Prostate gland (tissue), 2 donors: Measurements from ENCODE around the gene GTPBP6.

Source experiments
- POLR2A ChIP-seq: fragments of 450-650 bp; IDR thresholded peaks from one replicate; pipeline ENCODE4 v1.6.1; 2016; ENCODE audit warnings: antibody characterized with exemption, mild to moderate bottlenecking
- POLR2AphosphoS5 ChIP-seq: sonication (generic); formaldehyde crosslinking; IDR thresholded peaks from one replicate; pipeline ENCODE4 v1.6.1; 2017; ENCODE audit warnings: antibody characterized with exemption
- TF ChIP-seq, protein P1 (sequence below), 4 experiments: fragments of 200-600 bp in 2 of 4; fragments of 450-650 bp in 2 of 4; sonication (generic) in 2 of 4; IDR thresholded peaks; 1 replicate in 3 of 4; 2 replicates in 1 of 4; pipeline ENCODE4 v1.5.1; 2016 to 2019; ENCODE audit warnings: antibody characterized with exemption in 4 of 4, mild to moderate bottlenecking in 2 of 4, moderate library complexity in 2 of 4

GRCh38 chrX:291411-291901 is 27.1 kb downstream of the GTPBP6 start:
- TF ChIP-seq, protein P1, sequence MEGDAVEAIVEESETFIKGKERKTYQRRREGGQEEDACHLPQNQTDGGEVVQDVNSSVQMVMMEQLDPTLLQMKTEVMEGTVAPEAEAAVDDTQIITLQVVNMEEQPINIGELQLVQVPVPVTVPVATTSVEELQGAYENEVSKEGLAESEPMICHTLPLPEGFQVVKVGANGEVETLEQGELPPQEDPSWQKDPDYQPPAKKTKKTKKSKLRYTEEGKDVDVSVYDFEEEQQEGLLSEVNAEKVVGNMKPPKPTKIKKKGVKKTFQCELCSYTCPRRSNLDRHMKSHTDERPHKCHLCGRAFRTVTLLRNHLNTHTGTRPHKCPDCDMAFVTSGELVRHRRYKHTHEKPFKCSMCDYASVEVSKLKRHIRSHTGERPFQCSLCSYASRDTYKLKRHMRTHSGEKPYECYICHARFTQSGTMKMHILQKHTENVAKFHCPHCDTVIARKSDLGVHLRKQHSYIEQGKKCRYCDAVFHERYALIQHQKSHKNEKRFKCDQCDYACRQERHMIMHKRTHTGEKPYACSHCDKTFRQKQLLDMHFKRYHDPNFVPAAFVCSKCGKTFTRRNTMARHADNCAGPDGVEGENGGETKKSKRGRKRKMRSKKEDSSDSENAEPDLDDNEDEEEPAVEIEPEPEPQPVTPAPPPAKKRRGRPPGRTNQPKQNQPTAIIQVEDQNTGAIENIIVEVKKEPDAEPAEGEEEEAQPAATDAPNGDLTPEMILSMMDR (IDR thresholded peaks at IDR 0.05): no peak
- TF ChIP-seq POLR2A (no peak), POLR2AphosphoS5 (no peak)
